ENCODE measurements around the gene UTP14C.

Gene UTP14C

DNA sequence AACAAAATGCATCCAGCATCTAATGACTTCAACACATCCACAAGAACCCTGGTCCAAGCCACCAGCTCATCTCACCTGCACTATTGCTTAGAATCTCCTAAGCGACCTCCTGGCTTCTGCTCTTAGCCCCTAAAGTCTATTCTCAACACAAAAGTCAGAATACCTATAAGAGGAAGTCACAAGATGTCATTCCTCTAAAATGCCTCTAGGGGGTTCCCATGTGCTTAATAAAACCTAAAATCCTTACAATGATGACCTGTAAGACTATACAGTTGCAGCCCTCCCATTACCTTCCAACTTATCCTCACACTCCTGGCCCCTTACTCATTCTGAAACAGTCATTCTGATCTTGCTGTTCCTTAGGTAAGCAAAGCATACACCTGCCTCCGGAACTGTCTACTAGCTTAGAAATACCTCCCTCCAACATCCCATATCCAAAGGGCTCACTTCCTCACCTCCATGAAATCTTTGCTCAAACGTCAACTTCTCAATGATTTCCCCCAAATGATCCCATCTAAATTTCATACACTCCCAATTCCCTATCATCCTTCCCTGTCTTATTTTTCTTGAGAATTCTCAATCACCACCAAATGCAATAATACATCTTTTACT is 23.3 kb upstream of the UTP14C start:
- H3K27ac ChIP-seq (ENCODE audit: low read depth, low read length): no peak overlapping the region
- H3K36me3 ChIP-seq (ENCODE audit: control insufficient read depth in 1 of 2, insufficient read depth in 2 of 2, low read length in 2 of 2): no peaks in the 10 kb centered on the region
- peaks cover 0 to 3% of the 10 kb centered on the region in 2 donors for H3K27me3 ChIP-seq (ENCODE audit: control insufficient read depth in 1 of 2, insufficient read depth in 2 of 2, low read length in 2 of 2)
- no peak overlapping the region for H3K9ac ChIP-seq (ENCODE audit: low read depth in 1 of 2, low read length in 2 of 2)
- H3K4me1 ChIP-seq (ENCODE audit: control insufficient read depth in 1 of 2, insufficient read depth in 2 of 2, low read length in 2 of 2): peaks cover 52 to 59% of the 10 kb centered on the region in 2 donors
- H3K4me3 ChIP-seq (ENCODE audit: low read depth in 1 of 2, low read length in 2 of 2): no peak overlapping the region
- H3K9me3 ChIP-seq (ENCODE audit: control insufficient read depth in 1 of 2, low read length in 2 of 2): no peaks in the 10 kb centered on the region

DNA sequence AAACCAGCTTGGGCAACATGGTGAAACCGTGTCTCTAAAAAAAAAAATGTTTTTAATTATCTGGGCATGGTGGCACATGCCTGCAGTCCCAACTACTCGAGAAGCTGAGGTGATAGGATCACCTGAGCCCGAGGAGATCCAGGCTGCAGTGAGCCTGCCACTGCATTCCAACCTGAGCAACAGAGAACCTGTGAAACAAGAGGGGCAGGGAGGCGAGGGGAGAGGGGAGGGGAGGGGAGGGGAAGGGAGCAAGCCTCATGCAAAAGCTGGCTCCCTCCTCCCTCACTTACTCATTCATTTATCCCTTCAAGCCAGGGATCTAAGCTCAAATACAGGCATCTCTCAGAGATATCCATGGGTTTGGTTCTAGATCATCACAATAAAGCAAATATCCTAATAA is 22.1 kb upstream of the UTP14C start:
- Histone ChIP-seq H3K4me1 (ENCODE audit: control insufficient read depth in 1 of 2, insufficient read depth in 2 of 2, low read length in 2 of 2) (peaks cover 51 to 55% of the 10 kb centered on the region in 2 donors), H3K4me3 (ENCODE audit: low read depth in 1 of 2, low read length in 2 of 2) (no peak overlapping the region), H3K9me3 (ENCODE audit: control insufficient read depth in 1 of 2, low read length in 2 of 2) (no peaks in the 10 kb centered on the region), H3K36me3 (ENCODE audit: control insufficient read depth in 1 of 2, insufficient read depth in 2 of 2, low read length in 2 of 2) (no peaks in the 10 kb centered on the region), H3K27me3 (ENCODE audit: control insufficient read depth in 1 of 2, insufficient read depth in 2 of 2, low read length in 2 of 2) (no peaks in the 10 kb centered on the region), H3K27ac (ENCODE audit: low read depth, low read length) (no peak overlapping the region), H3K9ac (ENCODE audit: low read depth in 1 of 2, low read length in 2 of 2) (no peak overlapping the region)

DNA sequence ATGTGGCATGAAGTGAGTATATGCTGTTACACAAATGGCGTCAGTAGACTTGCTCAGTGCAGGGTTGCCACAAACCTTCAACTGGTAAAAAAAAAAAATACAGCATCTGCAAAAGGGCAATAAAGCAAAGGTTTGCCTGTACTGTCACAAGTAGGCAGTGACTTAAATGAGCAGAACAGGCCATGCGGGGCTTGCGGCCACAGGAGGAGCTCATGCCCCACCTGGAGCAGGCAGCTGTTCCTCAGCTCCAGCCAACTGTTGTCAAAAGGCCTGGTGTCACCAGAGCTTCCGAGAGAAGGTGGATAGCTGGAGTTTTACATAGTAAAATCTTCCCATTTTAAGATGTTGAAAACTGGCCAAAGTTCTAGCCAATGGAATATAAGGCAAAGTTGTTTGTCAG is 20.9 kb upstream of the UTP14C start:
- Histone ChIP-seq H3K36me3 (ENCODE audit: control insufficient read depth in 1 of 2, insufficient read depth in 2 of 2, low read length in 2 of 2) (no peaks in the 10 kb centered on the region), H3K4me1 (ENCODE audit: control insufficient read depth in 1 of 2, insufficient read depth in 2 of 2, low read length in 2 of 2) (peaks cover 45 to 50% of the 10 kb centered on the region in 2 donors), H3K27ac (ENCODE audit: low read depth, low read length) (no peak overlapping the region), H3K9ac (ENCODE audit: low read depth in 1 of 2, low read length in 2 of 2) (no peak overlapping the region), H3K9me3 (ENCODE audit: control insufficient read depth in 1 of 2, low read length in 2 of 2) (no peaks in the 10 kb centered on the region), H3K27me3 (ENCODE audit: control insufficient read depth in 1 of 2, insufficient read depth in 2 of 2, low read length in 2 of 2) (no peaks in the 10 kb centered on the region), H3K4me3 (ENCODE audit: low read depth in 1 of 2, low read length in 2 of 2) (no peak overlapping the region)

DNA sequence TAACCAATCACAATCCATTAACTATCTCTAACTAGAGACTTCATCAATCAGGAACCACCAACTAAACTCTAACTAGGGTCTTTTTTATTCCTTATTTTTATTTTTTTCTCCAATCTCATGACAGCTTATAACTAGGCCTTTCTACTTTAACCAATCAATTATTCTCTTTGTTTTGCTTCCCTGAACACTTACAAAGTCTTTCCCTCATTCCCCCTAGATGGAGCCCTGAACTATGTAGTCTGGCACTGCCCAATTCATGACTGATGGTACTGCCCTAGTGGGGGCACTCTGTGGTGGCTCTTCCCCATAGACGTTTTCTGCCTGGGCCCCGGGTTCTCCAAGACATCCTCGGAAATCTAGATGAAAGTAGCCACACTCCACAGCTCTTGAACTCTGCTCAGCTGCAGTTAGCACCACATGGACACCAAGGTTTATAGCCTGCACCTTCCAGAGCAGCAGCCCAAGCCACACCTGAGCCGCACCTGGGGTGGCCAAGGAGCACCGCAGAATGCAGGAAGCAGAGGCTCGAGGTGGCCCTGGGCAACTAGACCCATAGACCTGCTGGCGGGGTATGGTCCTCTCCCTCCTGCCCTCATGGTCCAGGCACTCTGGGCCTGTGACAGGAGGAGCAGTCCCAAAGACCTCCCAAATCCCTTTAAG is 19.9 kb upstream of the UTP14C start:
- no peaks in the 10 kb centered on the region for H3K27me3 ChIP-seq (ENCODE audit: control insufficient read depth in 1 of 2, insufficient read depth in 2 of 2, low read length in 2 of 2)
- no peaks in the 10 kb centered on the region for H3K36me3 ChIP-seq (ENCODE audit: control insufficient read depth in 1 of 2, insufficient read depth in 2 of 2, low read length in 2 of 2)
- H3K4me3 ChIP-seq (ENCODE audit: low read depth in 1 of 2, low read length in 2 of 2): no peak overlapping the region
- H3K9me3 ChIP-seq (ENCODE audit: control insufficient read depth in 1 of 2, low read length in 2 of 2): no peaks in the 10 kb centered on the region
- peaks cover 35 to 39% of the 10 kb centered on the region in 2 donors for H3K4me1 ChIP-seq (ENCODE audit: control insufficient read depth in 1 of 2, insufficient read depth in 2 of 2, low read length in 2 of 2)
- no peak overlapping the region for H3K9ac ChIP-seq (ENCODE audit: low read depth in 1 of 2, low read length in 2 of 2)
- H3K27ac ChIP-seq (ENCODE audit: low read depth, low read length): no peak overlapping the region

DNA sequence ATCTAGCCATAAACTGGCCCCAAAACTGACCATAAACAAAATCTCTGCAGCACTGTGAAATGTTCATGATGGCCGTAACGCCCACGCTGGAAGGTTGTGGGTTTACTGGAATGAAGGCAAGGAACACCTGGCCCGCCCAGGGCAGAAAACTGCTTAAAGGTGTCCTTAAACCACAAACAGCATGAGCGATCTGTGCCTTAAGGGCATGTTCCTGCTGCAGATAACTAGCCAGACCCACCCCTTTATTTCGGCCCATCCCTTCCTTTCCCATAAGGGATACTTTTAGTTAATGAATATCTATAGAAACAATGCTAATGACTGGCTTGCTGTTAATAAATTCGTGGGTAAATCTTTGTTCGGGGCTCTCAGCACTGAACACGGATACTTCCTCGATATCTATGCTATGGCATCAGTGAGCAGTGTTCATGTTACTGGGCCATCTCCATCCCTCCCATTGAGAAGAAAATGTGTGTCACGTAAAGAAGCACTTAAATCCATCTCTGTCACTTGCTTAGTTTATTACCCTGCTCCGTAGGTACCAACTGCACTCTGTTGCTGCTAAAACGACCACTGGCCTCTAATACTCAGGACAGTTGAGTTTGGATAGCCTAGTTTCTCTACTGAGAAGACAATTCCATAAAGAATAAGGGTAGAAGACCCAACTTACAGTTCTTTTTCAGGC is 18.5 kb upstream of the UTP14C start:
- H3K4me3 ChIP-seq (ENCODE audit: low read depth in 1 of 2, low read length in 2 of 2): peak overlapping the region; percentile 43 to 50
- no peaks in the 10 kb centered on the region for H3K36me3 ChIP-seq (ENCODE audit: control insufficient read depth in 1 of 2, insufficient read depth in 2 of 2, low read length in 2 of 2)
- H3K27me3 ChIP-seq (ENCODE audit: control insufficient read depth in 1 of 2, insufficient read depth in 2 of 2, low read length in 2 of 2): peaks cover 0 to 6% of the 10 kb centered on the region in 2 donors
- H3K27ac ChIP-seq (ENCODE audit: low read depth, low read length): no peak overlapping the region
- peaks cover 30 to 32% of the 10 kb centered on the region in 2 donors for H3K4me1 ChIP-seq (ENCODE audit: control insufficient read depth in 1 of 2, insufficient read depth in 2 of 2, low read length in 2 of 2)
- H3K9ac ChIP-seq (ENCODE audit: low read depth in 1 of 2, low read length in 2 of 2): peak overlapping the region in 1 of 2 donors; percentile 11
- no peaks in the 10 kb centered on the region for H3K9me3 ChIP-seq (ENCODE audit: control insufficient read depth in 1 of 2, low read length in 2 of 2)

DNA sequence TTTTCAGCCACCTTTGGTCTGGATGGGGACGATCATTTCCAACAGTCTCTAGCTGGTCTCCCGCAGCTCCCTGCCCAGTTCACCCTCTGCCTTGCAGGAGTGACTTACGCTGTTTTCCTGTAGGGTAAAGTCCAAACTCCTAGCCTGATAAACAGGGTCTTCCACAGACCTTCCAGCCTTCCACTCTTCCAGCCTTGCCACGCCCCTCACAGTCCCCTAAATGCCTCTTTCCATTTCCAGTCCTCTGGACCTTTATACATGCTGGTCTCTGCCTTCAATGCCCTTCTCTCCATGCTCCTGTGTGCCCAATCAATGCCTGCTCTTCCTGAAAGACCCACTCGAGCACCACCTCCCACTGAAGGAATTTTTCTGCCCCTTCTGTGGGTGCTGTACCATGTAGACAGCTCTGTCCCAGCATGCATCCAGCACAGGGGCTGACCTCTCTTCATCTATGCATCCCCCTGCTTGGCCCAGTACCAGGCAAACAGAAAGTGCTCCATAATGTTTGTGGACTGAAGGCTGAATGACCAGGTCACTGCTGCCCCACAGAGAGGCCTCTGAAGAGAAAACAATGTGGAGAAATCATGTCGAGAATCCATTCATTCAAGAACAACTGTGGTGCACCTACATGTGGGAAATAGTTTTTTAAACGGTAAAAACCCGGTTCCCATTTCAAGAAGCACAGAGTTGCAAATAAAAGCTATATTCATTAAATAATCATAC is 17.8 kb upstream of the UTP14C start:
- H3K27ac ChIP-seq (ENCODE audit: low read depth, low read length): no peak overlapping the region
- peaks cover 32 to 33% of the 10 kb centered on the region in 2 donors for H3K4me1 ChIP-seq (ENCODE audit: control insufficient read depth in 1 of 2, insufficient read depth in 2 of 2, low read length in 2 of 2)
- H3K36me3 ChIP-seq (ENCODE audit: control insufficient read depth in 1 of 2, insufficient read depth in 2 of 2, low read length in 2 of 2): no peaks in the 10 kb centered on the region
- H3K9ac ChIP-seq (ENCODE audit: low read depth in 1 of 2, low read length in 2 of 2): peak overlapping the region in 1 of 2 donors; percentile 11
- peak overlapping the region; percentile 43 to 50 for H3K4me3 ChIP-seq (ENCODE audit: low read depth in 1 of 2, low read length in 2 of 2)
- H3K9me3 ChIP-seq (ENCODE audit: control insufficient read depth in 1 of 2, low read length in 2 of 2): no peaks in the 10 kb centered on the region
- peaks cover 0 to 8% of the 10 kb centered on the region in 2 donors for H3K27me3 ChIP-seq (ENCODE audit: control insufficient read depth in 1 of 2, insufficient read depth in 2 of 2, low read length in 2 of 2)

DNA sequence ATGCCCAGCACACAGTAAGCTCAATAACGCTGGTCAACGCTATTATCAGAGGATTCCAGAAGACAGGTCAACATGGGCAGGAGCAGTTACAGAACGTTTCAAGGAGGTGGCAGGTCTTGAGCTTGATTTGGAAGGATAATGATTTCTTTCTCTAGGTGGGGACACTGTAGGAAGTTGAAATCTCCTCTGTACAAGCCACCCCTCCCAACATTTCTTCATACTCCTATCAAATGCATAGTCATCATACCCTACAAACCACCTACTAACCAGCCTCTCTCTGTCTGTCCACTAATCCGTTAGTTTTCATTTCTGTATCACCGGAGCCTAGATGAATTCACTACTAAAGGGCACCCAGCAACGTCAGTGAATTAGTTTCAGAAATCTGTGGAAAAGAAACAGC is 14.5 kb upstream of the UTP14C start:
- Histone ChIP-seq H3K9ac (ENCODE audit: low read depth in 1 of 2, low read length in 2 of 2) (no peak overlapping the region), H3K4me1 (ENCODE audit: control insufficient read depth in 1 of 2, insufficient read depth in 2 of 2, low read length in 2 of 2) (peaks cover 23 to 26% of the 10 kb centered on the region in 2 donors), H3K36me3 (ENCODE audit: control insufficient read depth in 1 of 2, insufficient read depth in 2 of 2, low read length in 2 of 2) (no peaks in the 10 kb centered on the region), H3K9me3 (ENCODE audit: control insufficient read depth in 1 of 2, low read length in 2 of 2) (no peaks in the 10 kb centered on the region), H3K4me3 (ENCODE audit: low read depth in 1 of 2, low read length in 2 of 2) (peak overlapping the region; percentile 98 to 100), H3K27me3 (ENCODE audit: control insufficient read depth in 1 of 2, insufficient read depth in 2 of 2, low read length in 2 of 2) (peaks cover 0 to 8% of the 10 kb centered on the region in 2 donors), H3K27ac (ENCODE audit: low read depth, low read length) (no peak overlapping the region)

DNA sequence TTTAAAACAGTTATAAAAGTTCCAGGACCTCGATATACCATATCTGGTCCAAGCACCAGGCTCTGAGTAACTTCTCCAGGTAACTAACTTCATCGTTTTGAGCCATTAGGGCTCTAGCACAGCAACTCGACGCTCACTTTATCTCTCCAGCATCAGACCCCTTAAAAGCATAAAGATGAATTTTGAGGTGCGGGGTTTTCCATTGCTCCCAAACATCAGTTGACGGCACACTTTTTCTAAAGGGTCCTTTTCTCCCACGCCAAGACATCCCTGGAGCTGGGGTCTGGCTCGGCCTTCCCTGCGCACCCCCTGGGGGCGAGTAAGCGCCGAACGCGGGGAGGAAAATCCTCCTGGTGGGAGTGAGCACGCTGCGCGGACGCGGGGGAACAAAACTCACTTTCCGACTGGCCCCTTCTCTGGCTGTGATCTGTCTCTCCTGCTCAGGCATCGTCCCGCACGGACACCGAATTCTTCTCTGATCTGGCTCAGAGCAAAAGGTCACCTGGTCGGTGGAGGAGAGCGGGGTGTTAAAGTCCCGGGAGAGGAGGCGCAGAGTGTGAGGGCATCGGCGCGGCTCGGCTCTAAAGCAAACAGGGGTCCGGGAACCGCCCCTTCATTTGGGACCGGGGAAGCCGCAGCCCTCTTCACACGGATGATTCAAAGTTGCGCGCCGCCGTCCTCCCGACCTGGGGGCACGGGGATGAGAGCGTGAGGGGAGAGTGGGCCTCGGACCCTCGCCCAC is 13.4 kb upstream of the UTP14C start, which contains the start of gene ATP7B:
TSS of gene ATP7B (minus strand) at position 561 of the 742 bp plus-strand sequence. CDS start at position 448, 113 bp downstream.
- Histone ChIP-seq H3K9me3 (ENCODE audit: control insufficient read depth in 1 of 2, low read length in 2 of 2) (no peaks in the 10 kb centered on the region), H3K4me1 (ENCODE audit: control insufficient read depth in 1 of 2, insufficient read depth in 2 of 2, low read length in 2 of 2) (peaks cover 20 to 25% of the 10 kb centered on the region in 2 donors), H3K4me3 (ENCODE audit: low read depth in 1 of 2, low read length in 2 of 2) (peak within 1 kb of the TSS; percentile 98 to 100), H3K36me3 (ENCODE audit: control insufficient read depth in 1 of 2, insufficient read depth in 2 of 2, low read length in 2 of 2) (no peaks in the 10 kb centered on the region), H3K27ac (ENCODE audit: low read depth, low read length) (no peak within 1 kb of the TSS), H3K27me3 (ENCODE audit: control insufficient read depth in 1 of 2, insufficient read depth in 2 of 2, low read length in 2 of 2) (peaks cover 0 to 8% of the 10 kb centered on the region in 2 donors), H3K9ac (ENCODE audit: low read depth in 1 of 2, low read length in 2 of 2) (peak within 1 kb of the TSS; percentile 79 to 97)

DNA sequence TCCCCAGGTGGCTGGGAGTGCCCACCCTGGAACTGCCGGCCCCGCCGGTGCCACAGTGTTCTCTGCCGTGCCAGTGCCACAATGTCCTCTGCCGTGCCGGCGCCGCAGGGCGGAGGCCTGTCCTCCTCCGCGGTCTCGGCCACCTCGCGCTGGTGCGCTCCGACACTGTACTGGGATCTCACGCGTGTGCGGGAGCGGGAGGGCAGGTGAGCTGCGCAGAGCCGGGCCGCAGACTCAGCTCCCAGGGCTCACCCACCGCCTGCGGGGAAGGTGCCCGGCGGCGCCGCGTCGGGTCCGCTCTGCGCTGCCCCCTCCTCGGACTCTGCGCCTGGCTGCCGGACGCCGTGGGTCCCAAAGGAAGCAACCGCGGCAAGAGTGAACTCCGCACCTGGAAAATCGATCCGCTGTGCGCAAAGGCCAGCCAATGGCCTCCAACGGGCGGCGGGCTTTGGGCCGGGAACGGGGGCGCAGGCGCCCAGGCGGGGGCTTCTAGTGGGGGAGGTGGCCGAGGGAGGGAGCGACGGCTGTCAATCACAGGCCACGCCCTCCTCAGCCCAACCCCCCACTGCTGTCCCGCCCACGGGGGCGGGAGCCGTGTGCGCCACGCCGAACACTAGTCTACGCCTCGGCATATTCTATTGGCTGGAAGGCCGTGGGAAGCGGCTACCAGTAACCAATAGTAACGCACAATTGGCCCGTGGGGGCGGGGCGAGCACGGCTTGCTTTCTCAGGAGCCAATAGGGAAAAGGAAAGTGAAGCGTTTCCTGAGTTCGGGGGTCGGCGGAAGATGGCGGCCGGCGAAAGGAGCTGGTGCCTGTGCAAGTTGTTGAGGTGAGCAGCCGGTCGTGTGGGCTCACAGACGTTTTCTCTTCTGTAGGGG is 12.6 kb upstream of the UTP14C start, which contains the start of gene ALG11:
TSS of gene ALG11 (plus strand) at position 767 of the 880 bp plus-strand sequence. CDS start at position 788, 21 bp downstream.
- Histone ChIP-seq H3K4me3 (ENCODE audit: low read depth in 1 of 2, low read length in 2 of 2) (peak within 1 kb of the TSS; percentile 98 to 100), H3K27ac (ENCODE audit: low read depth, low read length) (no peak within 1 kb of the TSS), H3K27me3 (ENCODE audit: control insufficient read depth in 1 of 2, insufficient read depth in 2 of 2, low read length in 2 of 2) (peaks cover 0 to 8% of the 10 kb centered on the region in 2 donors), H3K9ac (ENCODE audit: low read depth in 1 of 2, low read length in 2 of 2) (peak within 1 kb of the TSS; percentile 79 to 97), H3K36me3 (ENCODE audit: control insufficient read depth in 1 of 2, insufficient read depth in 2 of 2, low read length in 2 of 2) (no peaks in the 10 kb centered on the region), H3K9me3 (ENCODE audit: control insufficient read depth in 1 of 2, low read length in 2 of 2) (no peaks in the 10 kb centered on the region), H3K4me1 (ENCODE audit: control insufficient read depth in 1 of 2, insufficient read depth in 2 of 2, low read length in 2 of 2) (peaks cover 16 to 20% of the 10 kb centered on the region in 2 donors)

All from duodenal mucosa (tissue), 2 donors.